ENCODE measurements around the gene PSME3.

PSME3 gene

GRCh38 chr17:42798383-42799380 is 34.5 kb upstream of the PSME3 start, which contains the start of the genes CNTD1 and COA3:
Gene CNTD1, plus strand, starts transcription at chr17:42798861. Its CDS starts 207 bp downstream, at chr17:42799068.
Gene COA3, minus strand, starts transcription at chr17:42798704. Its CDS starts 23 bp downstream, at chr17:42798681.
- TF ChIP-seq CTCF (IDR thresholded peaks at IDR 0.05; ENCODE audit: borderline replicate concordance, insufficient read depth, low read depth, low read length) = no peak
- H3K4me3 ChIP-seq (ENCODE audit: low read depth, low read length) = peak within 1 kb of the TSS; percentile 75

GRCh38 chr17:42803074-42803883 is 29.9 kb upstream of the PSME3 start:
- TF ChIP-seq CTCF (IDR thresholded peaks at IDR 0.05; ENCODE audit: borderline replicate concordance, insufficient read depth, low read depth, low read length) = no peak
- H3K4me3 ChIP-seq (ENCODE audit: low read depth, low read length) = no peak overlapping the region

GRCh38 chr17:42804918-42805367 is 28.3 kb upstream of the PSME3 start:
- TF ChIP-seq CTCF (IDR thresholded peaks at IDR 0.05; ENCODE audit: borderline replicate concordance, insufficient read depth, low read depth, low read length) = no peak
- no peak overlapping the region for H3K4me3 ChIP-seq (ENCODE audit: low read depth, low read length)

GRCh38 chr17:42806249-42806648 is 26.9 kb upstream of the PSME3 start:
- no peak for TF ChIP-seq CTCF (IDR thresholded peaks at IDR 0.05; ENCODE audit: borderline replicate concordance, insufficient read depth, low read depth, low read length)
- H3K4me3 ChIP-seq (ENCODE audit: low read depth, low read length) = no peak overlapping the region

GRCh38 chr17:42809250-42809649 is 23.9 kb upstream of the PSME3 start:
- TF ChIP-seq CTCF (IDR thresholded peaks at IDR 0.05; ENCODE audit: borderline replicate concordance, insufficient read depth, low read depth, low read length) = no peak
- no peak overlapping the region for H3K4me3 ChIP-seq (ENCODE audit: low read depth, low read length)

- TF ChIP-seq CTCF (IDR thresholded peaks at IDR 0.05; ENCODE audit: borderline replicate concordance, insufficient read depth, low read depth, low read length) = no peak
- H3K4me3 ChIP-seq (ENCODE audit: low read depth, low read length) = no peak overlapping the region
These were observed 18.4 kb upstream of the PSME3 start for GRCh38 chr17:42814633-42815399.
